HG03039 (cell line): ENCODE measurements around the gene VPREB3.

Experiments
- ATAC-seq: cut with Tn5 transposase; IDR thresholded peaks from one replicate; pipeline ENCODE4 v1.9.1; 2021; ENCODE audit warnings: mild to moderate bottlenecking, moderate library complexity; ENCODE audit not compliant: unreplicated experiment

Gene VPREB3

GRCh38 chr22:23783265-23784150 is 29.3 kb upstream of the VPREB3 start:
- ATAC-seq: no peak

- ATAC-seq: no peak
These were observed 28.5 kb upstream of the VPREB3 start for GRCh38 chr22:23782703-23783102.

- no peak for ATAC-seq
These were observed 28.0 kb upstream of the VPREB3 start for GRCh38 chr22:23782252-23782651.

GRCh38 chr22:23781511-23782183 is 27.4 kb upstream of the VPREB3 start:
- ATAC-seq: no peak

GRCh38 chr22:23781065-23781464 is 26.8 kb upstream of the VPREB3 start:
- ATAC-seq: no peak

GRCh38 chr22:23780146-23780748 is 26.0 kb upstream of the VPREB3 start:
- ATAC-seq: no peak

GRCh38 chr22:23779731-23780130 is 25.5 kb upstream of the VPREB3 start:
- no peak for ATAC-seq

GRCh38 chr22:23779083-23779482 is 24.9 kb upstream of the VPREB3 start:
- no peak for ATAC-seq

- ATAC-seq: no peak
These were observed 24.3 kb upstream of the VPREB3 start for GRCh38 chr22:23778577-23778900.

GRCh38 chr22:23777776-23778576 is 23.8 kb upstream of the VPREB3 start:
- ATAC-seq: no peak

- no peak for ATAC-seq
These were observed 21.7 kb upstream of the VPREB3 start for GRCh38 chr22:23775779-23776375.

GRCh38 chr22:23774922-23775436 is 20.8 kb upstream of the VPREB3 start:
- no peak for ATAC-seq

- ATAC-seq: no peak
These were observed 20.1 kb upstream of the VPREB3 start for GRCh38 chr22:23774114-23774921.

GRCh38 chr22:23773483-23774113 is 19.4 kb upstream of the VPREB3 start:
- ATAC-seq: no peak

GRCh38 chr22:23772649-23773473 is 18.6 kb upstream of the VPREB3 start, which contains the start of gene MMP11:
MMP11 (plus strand) TSS chr22:23772849; CDS start chr22:23772871, 22 bp downstream.
- no peak for ATAC-seq

GRCh38 chr22:23772315-23772648 is 18.1 kb upstream of the VPREB3 start:
- no peak for ATAC-seq

- no peak for ATAC-seq
These were observed 15.2 kb upstream of the VPREB3 start for GRCh38 chr22:23769321-23769965.
